B cell (primary cell): ENCODE data around the gene NIN. TPM values are rescaled to one million over a fixed set of nuclear protein-coding genes. Genes with fewer than 3 reads are reported as not detected.

Experiments used
- ATAC-seq: fragments of 200-7000 bp; cut with Tn5 transposase; one replicate; pipeline ENCODE4 v1.10.0; 2021; ENCODE audit warnings: low read depth, mild to moderate bottlenecking, moderate number of reproducible peaks, moderate library complexity
- CTCF ChIA-PET: fragments of 350-600 bp; sonication (Branson Sonifier 250); formaldehyde crosslinking; loops from one replicate; lab custom pipeline; 2021; ENCODE audit warnings: antibody characterized with exemption, inconsistent platforms; lab: Charles Lee
- POLR2A ChIA-PET: fragments of 350-600 bp; sonication (Branson Sonifier 250); formaldehyde crosslinking; loops from one replicate; lab custom pipeline; 2021; ENCODE audit warnings: antibody characterized with exemption; lab: Charles Lee
- DNase-seq: peaks from one replicate; pipeline ENCODE4 v3.0.0; 2013
- H2AFZ ChIP-seq: 2 replicates; pipeline ENCODE4 v1.6.1; 2012; ENCODE audit warnings: mild to moderate bottlenecking, low read depth, low read length; ENCODE audit not compliant: insufficient read depth, poor library complexity, severe bottlenecking
- H3K27ac ChIP-seq, 2 donors: 1 replicate in 1 of 2; 2 replicates in 1 of 2; pipeline ENCODE4 v1.5.1; 2012 to 2013; ENCODE audit warnings: low read length in 2 of 2, mild to moderate bottlenecking in 2 of 2, moderate library complexity in 1 of 2
- H3K27me3 ChIP-seq, 4 experiments: fragments of 200-600 bp in 1 of 4; sonication (generic) in 1 of 4; replicated peaks in 1 of 4; 1 replicate in 2 of 4; 2 replicates in 2 of 4; pipeline versions ENCODE4 v1.6.1 to v1.7.0; 2013 to 2016; ENCODE audit warnings: low read length in 3 of 4, mild to moderate bottlenecking in 2 of 4, mixed read lengths in 1 of 4, moderate library complexity in 1 of 4; ENCODE audit not compliant: insufficient read depth in 4 of 4, control insufficient read depth in 3 of 4; ENCODE audit errors: control extremely low read depth in 1 of 4
- H3K36me3 ChIP-seq, 2 experiments: replicated peaks in 1 of 2; 1 replicate in 1 of 2; 2 replicates in 1 of 2; pipeline versions ENCODE4 v1.6.1 to v1.7.1; 2013; ENCODE audit warnings: low read length in 1 of 2; ENCODE audit not compliant: insufficient read depth in 2 of 2, control insufficient read depth in 1 of 2; ENCODE audit errors: control extremely low read depth in 1 of 2, extremely low read depth in 1 of 2
- H3K4me1 ChIP-seq, 2 donors: fragments of 200-600 bp in 1 of 2; sonication (generic) in 1 of 2; 1 replicate in 1 of 2; 2 replicates in 1 of 2; pipeline versions ENCODE4 v1.5.1 to v1.6.1; 2013 to 2017; ENCODE audit warnings: low read length in 2 of 2; ENCODE audit not compliant: control insufficient read depth in 2 of 2, insufficient read depth in 2 of 2
- H3K4me2 ChIP-seq: replicated peaks from 2 replicates; pipeline ENCODE3; 2012; ENCODE audit warnings: mild to moderate bottlenecking, low read depth, low read length; ENCODE audit not compliant: poor library complexity, severe bottlenecking
- H3K4me3 ChIP-seq, 5 experiments: fragments of 200-600 bp in 1 of 5; sonication (generic) in 1 of 5; 1 replicate in 3 of 5; 2 replicates in 2 of 5; pipeline versions ENCODE4 v1.5.1 to v1.7.0; 2011 to 2016; ENCODE audit warnings: low read length in 4 of 5, mild to moderate bottlenecking in 4 of 5, low read depth in 2 of 5, control low read depth in 1 of 5, moderate library complexity in 1 of 5; ENCODE audit not compliant: insufficient read depth in 1 of 5; ENCODE audit errors: control extremely low read depth in 1 of 5, extremely low read depth in 1 of 5
- H3K79me2 ChIP-seq: fragments of 200-600 bp; sonication (generic); one replicate; pipeline ENCODE4 v1.6.0; 2016; ENCODE audit warnings: low read length; ENCODE audit not compliant: control insufficient read depth, insufficient read depth
- H3K9ac ChIP-seq: fragments of 200-600 bp; sonication (generic); 2 replicates; pipeline ENCODE4 v1.6.1; 2017; ENCODE audit warnings: mild to moderate bottlenecking, low read length, moderate library complexity
- H3K9me3 ChIP-seq, 3 donors: one replicate each; pipeline versions ENCODE4 v1.6.1 to v1.7.1; 2013; ENCODE audit warnings: low read length in 2 of 3; ENCODE audit not compliant: control insufficient read depth in 2 of 3, insufficient read depth in 1 of 3; ENCODE audit errors: control extremely low read depth in 1 of 3
- H4K20me1 ChIP-seq: 2 replicates; pipeline ENCODE4 v1.6.0; 2012; ENCODE audit warnings: mild to moderate bottlenecking, low read length; ENCODE audit not compliant: insufficient read depth, control insufficient read depth, poor library complexity, severe bottlenecking
- H3K27ac Mint-ChIP-seq: one replicate; pipeline ENCODE4 v1.8.0; 2021; ENCODE audit warnings: mixed read lengths
- H3K27me3 Mint-ChIP-seq: one replicate; pipeline ENCODE4 v1.8.0; 2021; ENCODE audit warnings: mixed read lengths
- H3K4me1 Mint-ChIP-seq: one replicate; pipeline ENCODE4 v1.8.0; 2021; ENCODE audit warnings: mixed read lengths
- H3K4me3 Mint-ChIP-seq: one replicate; pipeline ENCODE4 v1.8.0; 2021; ENCODE audit warnings: mixed read lengths
- H3K9me3 Mint-ChIP-seq: one replicate; pipeline ENCODE4 v1.8.0; 2022; ENCODE audit warnings: mixed read lengths; ENCODE audit not compliant: insufficient read depth
- EZH2 ChIP-seq: IDR thresholded peaks from 2 replicates; pipeline ENCODE4 v1.6.1; 2012; ENCODE audit warnings: borderline replicate concordance, low read depth, mild to moderate bottlenecking, moderate library complexity, low read length; ENCODE audit not compliant: insufficient read depth, poor library complexity, severe bottlenecking
- WGBS: methylation state at CpG from one replicate; pipeline ENCODE4 v1.1.5; 2013; ENCODE audit warnings: missing lambda C conversion rate; ENCODE audit not compliant: insufficient coverage; 5-methylcytosine and 5-hydroxymethylcytosine counted together
- intact Hi-C: fragments of 100-400 bp; cut with micrococcal nuclease; formaldehyde crosslinking; loops from one replicate; pipeline ENCODE4 v1.10.0; 2022
- polyA plus RNA-seq: library from polyadenylated mRNA; depleted of rRNA; stranded (reverse); fragments of >200 nt; gene quantifications from 2 replicates; pipeline ENCODE4 v1.2.3, GENCODE V29; 2012
- small RNA-seq: library from RNA; depleted of rRNA; stranded (forward); fragments of <200 nt; gene quantifications from one replicate; pipeline ENCODE3, GENCODE V24; 2012; ENCODE audit warnings: low replicate concordance, low read depth; ENCODE audit not compliant: insufficient read length
- total RNA-seq, 2 donors: library from RNA; stranded (reverse); fragments of 120-200 nt in 1 of 2; gene quantifications; 1 replicate in 1 of 2; 2 replicates in 1 of 2; pipeline versions ENCODE4 v1.2.3 to v1.2.4, GENCODE V29; 2013 to 2022
- TF ChIP-seq, protein P1 (sequence below): fragments of 200-600 bp; IDR thresholded peaks from one replicate; pipeline ENCODE4 v1.8.0; 2022; ENCODE audit warnings: antibody characterized with exemption, mild to moderate bottlenecking

NIN gene
- total and polyA plus RNA-seq, 2 donors (not counting 1 experiment from before 2014, with no cell fraction given), result 25.4 to 219 TPM

DNA sequence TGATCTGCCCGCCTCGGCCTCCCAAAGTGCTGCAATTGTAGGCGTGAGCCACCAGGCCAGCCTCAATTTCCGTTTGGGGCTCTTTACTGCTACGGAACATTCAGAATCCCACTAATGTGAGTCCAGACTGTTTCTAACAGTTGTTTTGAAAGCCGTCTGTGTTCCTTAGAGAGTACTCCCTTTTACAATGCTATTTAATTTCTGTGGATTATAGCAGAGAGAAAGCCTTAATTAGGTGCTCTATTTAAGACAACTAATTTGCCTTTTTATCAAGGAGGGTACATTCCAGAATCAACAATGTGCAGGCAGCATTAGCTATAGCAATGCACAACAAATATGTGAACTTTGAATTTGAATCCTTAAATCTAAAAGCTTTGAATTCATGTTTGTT lies 160.1 kb downstream of the NIN start:
- no peak for DNase-seq
- Histone ChIP-seq H3K36me3 (no peaks in the 10 kb centered on the region), H3K79me2 (peaks cover 21% of the 10 kb centered on the region), H3K9me3 (no peaks in the 10 kb centered on the region), H3K4me2 (no peak overlapping the region), H3K27ac (no peak overlapping the region), H3K4me1 (peaks cover 10 to 24% of the 10 kb centered on the region in 2 donors), H3K9ac (no peak overlapping the region), H2AFZ (no peak overlapping the region), H3K27me3 (no peaks in the 10 kb centered on the region), H3K4me3 (no peak overlapping the region), H4K20me1 (no peaks in the 10 kb centered on the region)
- intact Hi-C loops, result no loop called here
- CTCF ChIA-PET, result interaction anchor here (0.9 to 1.3 kb wide), 2 partner anchors 9 to 44 kb away, joined by 4 to 5 read pairs; no protein-coding TSS in a partner anchor
- no peak for ATAC-seq
- POLR2A ChIA-PET, result no interaction called here
- no peak for TF ChIP-seq EZH2
- TF ChIP-seq, protein P1, sequence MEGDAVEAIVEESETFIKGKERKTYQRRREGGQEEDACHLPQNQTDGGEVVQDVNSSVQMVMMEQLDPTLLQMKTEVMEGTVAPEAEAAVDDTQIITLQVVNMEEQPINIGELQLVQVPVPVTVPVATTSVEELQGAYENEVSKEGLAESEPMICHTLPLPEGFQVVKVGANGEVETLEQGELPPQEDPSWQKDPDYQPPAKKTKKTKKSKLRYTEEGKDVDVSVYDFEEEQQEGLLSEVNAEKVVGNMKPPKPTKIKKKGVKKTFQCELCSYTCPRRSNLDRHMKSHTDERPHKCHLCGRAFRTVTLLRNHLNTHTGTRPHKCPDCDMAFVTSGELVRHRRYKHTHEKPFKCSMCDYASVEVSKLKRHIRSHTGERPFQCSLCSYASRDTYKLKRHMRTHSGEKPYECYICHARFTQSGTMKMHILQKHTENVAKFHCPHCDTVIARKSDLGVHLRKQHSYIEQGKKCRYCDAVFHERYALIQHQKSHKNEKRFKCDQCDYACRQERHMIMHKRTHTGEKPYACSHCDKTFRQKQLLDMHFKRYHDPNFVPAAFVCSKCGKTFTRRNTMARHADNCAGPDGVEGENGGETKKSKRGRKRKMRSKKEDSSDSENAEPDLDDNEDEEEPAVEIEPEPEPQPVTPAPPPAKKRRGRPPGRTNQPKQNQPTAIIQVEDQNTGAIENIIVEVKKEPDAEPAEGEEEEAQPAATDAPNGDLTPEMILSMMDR, result no peak
- no peaks in the 10 kb centered on the region for H3K27me3 Mint-ChIP-seq
- WGBS, result 98% methylated on average over 5 of the region's 6 CpGs
- H3K4me1 Mint-ChIP-seq, result peaks cover 11% of the 10 kb centered on the region
- no peaks in the 10 kb centered on the region for H3K9me3 Mint-ChIP-seq
- no peak overlapping the region for H3K4me3 Mint-ChIP-seq
- no peak overlapping the region for H3K27ac Mint-ChIP-seq

DNA sequence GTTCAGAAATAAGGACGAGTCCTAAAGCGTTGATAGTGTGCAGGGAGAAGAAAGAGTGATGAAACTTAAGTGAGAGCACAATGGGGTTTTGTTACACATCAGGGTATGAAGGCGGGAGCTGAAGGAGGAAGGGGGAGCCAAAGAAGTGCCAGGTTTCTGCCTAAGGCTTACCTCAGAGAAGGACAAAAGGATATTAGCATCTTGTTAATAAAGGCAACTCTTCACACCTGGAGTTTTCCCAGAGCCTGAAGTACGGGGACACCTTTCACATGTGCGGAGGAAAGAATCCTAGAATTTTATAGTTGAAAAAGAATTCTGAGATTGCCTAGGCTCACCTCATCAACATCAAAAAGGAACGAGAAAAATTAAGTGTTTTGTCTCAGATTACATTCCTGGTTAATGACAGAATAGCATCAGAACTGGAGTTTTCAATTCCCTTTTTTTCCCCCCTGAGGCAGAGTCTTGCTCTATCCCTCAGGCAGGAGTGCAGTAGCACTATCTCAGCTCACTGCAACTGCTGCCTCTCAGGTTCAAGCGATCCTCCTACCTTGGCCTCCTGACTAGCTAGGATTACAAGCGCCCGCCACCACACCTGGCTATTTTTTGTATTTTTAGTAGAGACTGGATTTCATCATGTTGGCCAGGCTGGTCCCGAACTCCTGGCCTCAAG lies 160.6 kb downstream of the NIN start:
- ATAC-seq (no peak), DNase-seq (no peak)
- intact Hi-C loops, result no loop called here
- WGBS, result 97% methylated on average over 7 of the region's 10 CpGs
- H3K27me3 Mint-ChIP-seq, result no peaks in the 10 kb centered on the region
- peaks cover 12 to 29% of the 10 kb centered on the region in 2 donors for H3K4me1 ChIP-seq
- no peak overlapping the region for H3K4me3 Mint-ChIP-seq
- H3K9ac ChIP-seq, result no peak overlapping the region
- POLR2A ChIA-PET, result no interaction called here
- peak overlapping the region in 1 of 2 donors; percentile 62 for H3K27ac ChIP-seq
- H3K27me3 ChIP-seq, result no peaks in the 10 kb centered on the region
- H3K36me3 ChIP-seq, result no peaks in the 10 kb centered on the region
- H3K4me3 ChIP-seq, result no peak overlapping the region
- no peak overlapping the region for H3K27ac Mint-ChIP-seq
- peaks cover 26% of the 10 kb centered on the region for H3K79me2 ChIP-seq
- H3K9me3 ChIP-seq, result no peaks in the 10 kb centered on the region
- no peak overlapping the region for H2AFZ ChIP-seq
- no peak overlapping the region for H3K4me2 ChIP-seq
- CTCF ChIA-PET, result interaction anchor here (0.9 kb wide), 1 partner anchor 10 kb away, joined by 4 read pairs; no protein-coding TSS in a partner anchor
- no peaks in the 10 kb centered on the region for H3K9me3 Mint-ChIP-seq
- H4K20me1 ChIP-seq, result no peaks in the 10 kb centered on the region
- TF ChIP-seq EZH2, result no peak
- TF ChIP-seq, protein P1, result no peak
- peaks cover 12% of the 10 kb centered on the region for H3K4me1 Mint-ChIP-seq

Small RNA genes within 50 kb of the gene (small RNA-seq; reads per million reads assigned to genes)
- not detected for gene RF00593

Other genes with a start within 250 kb of the NIN start
- 36.1 and 39.7 TPM in 2 replicates for gene SAV1, start 162.9 kb downstream of the NIN start, total RNA-seq
- gene SAV1, start 162.9 kb downstream of the NIN start, polyA plus RNA-seq, result 22.4 and 28.3 TPM in 2 replicates
- gene ABHD12B, start 40.9 kb upstream of the NIN start, total RNA-seq, result not detected in 2 replicates
- gene ABHD12B, start 40.9 kb upstream of the NIN start, polyA plus RNA-seq, result not detected in 2 replicates
- 0.49 and 0.64 TPM in 2 replicates for gene PYGL, start 113.3 kb upstream of the NIN start, total RNA-seq
- 0.37 and 0.60 TPM in 2 replicates for gene PYGL, start 113.3 kb upstream of the NIN start, polyA plus RNA-seq